Measurements from ENCODE around the gene COLGALT1.
"Not testable (repeated sequence)": the region's sequence is repeated elsewhere in the genome, so short reads cannot be mapped to it uniquely, and the experiment has no call there.

Gene COLGALT1

GRCh38 chr19:17560205-17560595, 4.8 kb downstream of the COLGALT1 start:
- peak; percentile 86 for DNase-seq (ENCODE audit: low spot score)

- no peak for DNase-seq (ENCODE audit: low spot score)
Observed at GRCh38 chr19:17562097-17562496, 6.6 kb downstream of the COLGALT1 start.

- no peak for DNase-seq (ENCODE audit: low spot score)
Observed at GRCh38 chr19:17562561-17562960, 7.1 kb downstream of the COLGALT1 start.

- no peak for DNase-seq (ENCODE audit: low spot score)
Observed at GRCh38 chr19:17564781-17565180, 9.3 kb downstream of the COLGALT1 start.

- peak; percentile 42 for DNase-seq (ENCODE audit: low spot score)
Observed at GRCh38 chr19:17565611-17566010, 10.2 kb downstream of the COLGALT1 start.

- DNase-seq (ENCODE audit: low spot score), result no peak
Observed at GRCh38 chr19:17567940-17568339, 12.5 kb downstream of the COLGALT1 start.

GRCh38 chr19:17570291-17570690, 14.8 kb downstream of the COLGALT1 start:
- not testable (repeated sequence) for DNase-seq (ENCODE audit: low spot score)

GRCh38 chr19:17570791-17571190, 15.3 kb downstream of the COLGALT1 start:
- no peak for DNase-seq (ENCODE audit: low spot score)

- DNase-seq (ENCODE audit: low spot score), result no peak
Observed at GRCh38 chr19:17572638-17573037, 17.2 kb downstream of the COLGALT1 start.

GRCh38 chr19:17575871-17576757, 20.7 kb downstream of the COLGALT1 start:
- DNase-seq (ENCODE audit: low spot score), result no peak

GRCh38 chr19:17576758-17577456, 21.5 kb downstream of the COLGALT1 start:
- DNase-seq (ENCODE audit: low spot score), result no peak

GRCh38 chr19:17577457-17578097, 22.1 kb downstream of the COLGALT1 start:
- DNase-seq (ENCODE audit: low spot score), result no peak

GRCh38 chr19:17579661-17580244, 24.3 kb downstream of the COLGALT1 start:
- DNase-seq (ENCODE audit: low spot score), result peak; percentile 75

- no peak for DNase-seq (ENCODE audit: low spot score)
Observed at GRCh38 chr19:17580470-17581144, 25.2 kb downstream of the COLGALT1 start.

- DNase-seq (ENCODE audit: low spot score), result no peak
Observed at GRCh38 chr19:17581211-17581874, 25.9 kb downstream of the COLGALT1 start.

- DNase-seq (ENCODE audit: low spot score), result no peak
Observed at GRCh38 chr19:17582613-17583012, 27.2 kb downstream of the COLGALT1 start.

GRCh38 chr19:17584132-17584531, 28.7 kb downstream of the COLGALT1 start:
- no peak for DNase-seq (ENCODE audit: low spot score)

- not testable (repeated sequence) for DNase-seq (ENCODE audit: low spot score)
Observed at GRCh38 chr19:17585395-17585794, 29.9 kb downstream of the COLGALT1 start.

- no peak for DNase-seq (ENCODE audit: low spot score)
Observed at GRCh38 chr19:17590866-17591265, 35.4 kb downstream of the COLGALT1 start.

- DNase-seq (ENCODE audit: low spot score), result not testable (repeated sequence)
Observed at GRCh38 chr19:17594296-17594695, 38.8 kb downstream of the COLGALT1 start.

- DNase-seq (ENCODE audit: low spot score), result not testable (repeated sequence)
Observed at GRCh38 chr19:17598063-17598462, 42.6 kb downstream of the COLGALT1 start.
